OCI-LY3 (cell line): ENCODE results near the gene ANKEF1.
A peak's percentile ranks its signal among the peaks of the same experiment; 100 is the strongest.

Source experiments
- H2AFZ ChIP-seq: fragments of 200-600, 300-600 bp; shearing (Covaris generic); 2 replicates; pipeline ENCODE4 v1.6.0; 2014; ENCODE audit warnings: antibody characterized with exemption, low read depth, low read length
- H3K27ac ChIP-seq: fragments of 200-600, 300-600 bp; sonication (generic); 2 replicates; pipeline ENCODE4 v1.5.1; 2014; ENCODE audit warnings: mild to moderate bottlenecking, low read length, moderate library complexity, mixed read lengths
- H3K27me3 ChIP-seq: fragments of 200-600, 300-600 bp; sonication (generic); 2 replicates; pipeline ENCODE4 v1.6.1; 2014; ENCODE audit warnings: low read depth, low read length, mixed read lengths
- H3K36me3 ChIP-seq: fragments of 200-600, 300-600 bp; sonication (generic); replicated peaks from 2 replicates; pipeline ENCODE3; 2014; ENCODE audit warnings: low read depth, low read length, mixed read lengths
- H3K4me1 ChIP-seq: fragments of 300-600, 200-600 bp; sonication (generic); 2 replicates; pipeline ENCODE4 v1.6.1; 2014; ENCODE audit warnings: low read length, mixed read lengths
- H3K4me2 ChIP-seq: fragments of 200-600, 300-600 bp; sonication (generic); 2 replicates; pipeline ENCODE4 v1.6.1; 2014; ENCODE audit warnings: low read length, mixed read lengths
- H3K4me3 ChIP-seq: fragments of 300-600, 200-600 bp; sonication (generic); 2 replicates; pipeline ENCODE4 v1.5.1; 2014; ENCODE audit warnings: antibody characterized with exemption, mild to moderate bottlenecking, low read length, moderate library complexity
- H3K79me2 ChIP-seq: fragments of 300-600, 200-600 bp; shearing (Covaris generic); 2 replicates; pipeline ENCODE4 v1.6.1; 2014; ENCODE audit warnings: mild to moderate bottlenecking, low read length, mixed read lengths
- H3K9ac ChIP-seq: fragments of 300-600, 200-600 bp; shearing (Covaris generic); 2 replicates; pipeline ENCODE4 v1.6.0; 2014; ENCODE audit warnings: mild to moderate bottlenecking, low read length, moderate library complexity
- H3K9me3 ChIP-seq: fragments of 200-600, 300-600 bp; shearing (Covaris generic); 2 replicates; pipeline ENCODE4 v1.6.1; 2014; ENCODE audit warnings: low read length, mixed read lengths; ENCODE audit not compliant: insufficient read depth
- H4K20me1 ChIP-seq: fragments of 200-600, 300-600 bp; sonication (generic); 2 replicates; pipeline ENCODE4 v1.6.1; 2016; ENCODE audit warnings: low read length, mixed read lengths; ENCODE audit not compliant: insufficient read depth
- CTCF ChIP-seq: fragments of 200-600, 300-600 bp; sonication (generic); IDR thresholded peaks from 2 replicates; pipeline ENCODE4 v1.5.1; 2014; ENCODE audit warnings: antibody characterized with exemption, low read length, low read depth
- EZH2phosphoT487 ChIP-seq: fragments of 200-600 bp; shearing (Covaris generic); IDR thresholded peaks from 2 replicates; pipeline ENCODE4 v1.6.1; 2018; ENCODE audit warnings: antibody characterized with exemption, mixed run types, low read depth

The ANKEF1 gene

DNA sequence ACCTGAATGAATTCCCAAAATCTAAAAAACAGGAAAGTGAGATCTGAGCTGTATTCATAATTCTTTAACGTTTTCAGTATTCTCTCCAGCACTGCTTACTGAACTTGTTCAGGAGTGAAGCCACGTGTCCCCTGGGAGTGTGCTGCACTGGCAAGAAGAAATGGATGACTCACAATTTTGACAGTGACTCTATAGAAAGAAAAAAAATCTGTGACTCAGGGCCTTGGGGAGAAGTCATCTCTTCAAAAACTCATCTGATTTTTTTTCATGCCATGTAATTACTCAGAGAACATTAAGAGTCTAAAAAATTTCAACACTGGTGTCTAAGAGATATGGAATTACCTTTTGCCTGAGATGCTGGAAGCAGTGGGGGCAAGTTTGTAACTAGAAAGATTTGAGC lies 39.7 kb downstream of the ANKEF1 start:
- no peaks in the 10 kb centered on the region for H3K9me3 ChIP-seq
- peak overlapping the region; percentile 46 for H3K4me3 ChIP-seq
- peaks cover 18% of the 10 kb centered on the region for H3K4me1 ChIP-seq
- H3K27ac ChIP-seq: no peak overlapping the region
- H3K9ac ChIP-seq: no peak overlapping the region
- H3K79me2 ChIP-seq: no peaks in the 10 kb centered on the region
- peaks cover 7% of the 10 kb centered on the region; the same call in 1 of the 2 replicates for H4K20me1 ChIP-seq
- no peaks in the 10 kb centered on the region for H3K36me3 ChIP-seq
- H3K4me2 ChIP-seq: peak overlapping the region; percentile 64
- H3K27me3 ChIP-seq: peaks cover 84% of the 10 kb centered on the region
- H2AFZ ChIP-seq: no peak overlapping the region
- TF ChIP-seq EZH2phosphoT487 (0 out of 2 replicates have a peak, but pooled peaks have one; percentile 29), CTCF (no peak)

DNA sequence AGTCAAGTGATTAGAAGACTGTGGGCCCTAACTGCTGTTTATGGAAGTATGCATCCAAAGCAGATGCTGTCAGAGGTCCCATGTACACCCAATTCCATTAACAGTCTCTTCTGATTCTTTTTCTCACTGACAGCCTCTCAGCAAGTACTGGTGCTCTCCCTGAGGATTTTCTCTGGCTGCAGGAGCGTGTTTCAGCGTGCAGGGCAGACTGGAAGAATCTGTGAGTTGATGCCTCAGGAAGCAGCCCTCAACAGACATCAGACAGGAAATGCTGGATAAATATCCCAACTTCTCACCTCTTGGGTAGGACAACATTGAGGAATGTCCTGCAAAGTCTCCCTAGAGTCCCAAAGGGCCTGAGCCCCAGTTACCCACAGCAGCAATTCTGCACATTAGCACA lies 40.8 kb downstream of the ANKEF1 start:
- Histone ChIP-seq H3K27me3 (peaks cover 83% of the 10 kb centered on the region), H3K9me3 (no peaks in the 10 kb centered on the region), H3K27ac (no peak overlapping the region), H3K4me3 (no peak overlapping the region), H2AFZ (no peak overlapping the region), H4K20me1 (peaks cover 7% of the 10 kb centered on the region; the same call in 1 of the 2 replicates), H3K9ac (no peak overlapping the region), H3K4me2 (no peak overlapping the region), H3K36me3 (no peaks in the 10 kb centered on the region), H3K79me2 (no peaks in the 10 kb centered on the region), H3K4me1 (peaks cover 18% of the 10 kb centered on the region)
- TF ChIP-seq CTCF: no peak
- TF ChIP-seq EZH2phosphoT487: no peak

- Histone ChIP-seq H3K4me1 (peaks cover 18% of the 10 kb centered on the region), H3K27me3 (peaks cover 78% of the 10 kb centered on the region), H3K79me2 (no peaks in the 10 kb centered on the region), H3K4me2 (no peak overlapping the region), H4K20me1 (peaks cover 7% of the 10 kb centered on the region; the same call in 1 of the 2 replicates), H3K27ac (no peak overlapping the region), H3K36me3 (no peaks in the 10 kb centered on the region), H3K4me3 (no peak overlapping the region), H2AFZ (no peak overlapping the region), H3K9ac (no peak overlapping the region), H3K9me3 (no peaks in the 10 kb centered on the region)
- TF ChIP-seq CTCF: no peak
- no peak for TF ChIP-seq EZH2phosphoT487
These were observed 41.6 kb downstream of the ANKEF1 start for GRCh38 chr20:10076126-10077080.

DNA sequence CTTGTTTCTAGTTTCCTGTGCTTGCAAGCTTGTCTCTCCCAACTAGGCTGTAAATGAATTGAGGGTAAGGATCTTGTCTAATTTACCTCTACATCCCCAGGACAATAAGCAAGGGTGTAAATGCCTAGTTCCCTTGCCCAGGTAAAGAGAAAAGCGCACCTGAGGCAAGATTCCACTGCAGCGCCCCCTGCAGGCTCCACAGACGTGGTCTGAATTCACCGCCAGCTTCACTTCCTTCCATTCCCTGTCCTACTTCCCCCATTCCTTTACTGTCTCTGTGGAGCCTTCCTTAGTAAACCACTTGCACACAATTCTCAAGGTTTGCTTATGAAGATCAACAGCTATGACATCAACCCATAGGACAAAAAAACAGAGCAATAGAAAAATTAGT lies 42.3 kb downstream of the ANKEF1 start:
- Histone ChIP-seq H3K9me3 (no peaks in the 10 kb centered on the region), H3K79me2 (no peaks in the 10 kb centered on the region), H3K27ac (no peak overlapping the region), H4K20me1 (peaks cover 7% of the 10 kb centered on the region; the same call in 1 of the 2 replicates), H3K4me1 (peaks cover 18% of the 10 kb centered on the region), H3K9ac (no peak overlapping the region), H2AFZ (no peak overlapping the region), H3K36me3 (no peaks in the 10 kb centered on the region), H3K27me3 (peaks cover 72% of the 10 kb centered on the region), H3K4me2 (no peak overlapping the region), H3K4me3 (no peak overlapping the region)
- TF ChIP-seq CTCF: peak; percentile 91
- TF ChIP-seq EZH2phosphoT487: no peak
